A549 (cell line): ENCODE data around the gene NKAIN2. TPM values are rescaled to one million over a fixed set of nuclear protein-coding genes. Genes with fewer than 3 reads are reported as not detected.

Experiments
- ATAC-seq, 2 experiments: fragments of 200-7000 bp in 1 of 2; fragments of >200 bp in 1 of 2; cut with Nextera tagmentation in 1 of 2; cut with Tn5 transposase in 1 of 2; 3 replicates each; pipeline versions ENCODE4 v1.8.0 to v1.9.1; 2018 to 2020; ENCODE audit warnings: mild to moderate bottlenecking in 1 of 2, moderate library complexity in 1 of 2
- CTCF ChIA-PET: fragments of 300-600 bp; sonication (Branson Sonifier 250); formaldehyde crosslinking; extraction: SDS; loops from one replicate; lab custom pipeline; 2021; ENCODE audit warnings: antibody characterized with exemption, inconsistent platforms; lab: Yijun Ruan, JAX
- POLR2A ChIA-PET: fragments of 350-600 bp; formaldehyde crosslinking; extraction: SDS; loops from one replicate; lab custom pipeline; 2021; ENCODE audit warnings: antibody characterized with exemption, inconsistent platforms; lab: Yijun Ruan, JAX
- DNase-seq, 2 experiments: peaks; one replicate each; pipeline versions ENCODE4 v3.0.0 to v3.0.0-alpha.2; 2011 to 2016; ENCODE audit warnings: low read depth in 1 of 2, low spot score in 1 of 2
- FAIRE-seq: peaks from 2 replicates; lab custom pipeline; 2011; peaks lifted over from hg19 to GRCh38; lab: Jason Lieb, UNC
- H3K27ac ChIP-seq, 2 experiments: fragments of >200 bp; sonication (Bioruptor Twin); formaldehyde crosslinking; 3 replicates each; pipeline ENCODE4 v1.5.1; 2016 to 2017
- H3K4me1 ChIP-seq: fragments of >200 bp; sonication (Bioruptor Twin); formaldehyde crosslinking; 3 replicates; pipeline ENCODE4 v1.6.1; 2016
- H3K4me2 ChIP-seq: fragments of >200 bp; sonication (Bioruptor Twin); formaldehyde crosslinking; 3 replicates; pipeline ENCODE4 v1.6.1; 2016
- H3K4me3 ChIP-seq: fragments of >200 bp; sonication (Bioruptor Twin); formaldehyde crosslinking; 3 replicates; pipeline ENCODE4 v1.5.1; 2016
- H3K9me3 ChIP-seq: fragments of >200 bp; sonication (Bioruptor Twin); formaldehyde crosslinking; 3 replicates; pipeline ENCODE4 v1.6.1; 2016
- BCL3 ChIP-seq: fragments of >200 bp; sonication (Bioruptor Twin); formaldehyde crosslinking; IDR thresholded peaks from 3 replicates; pipeline ENCODE4 v1.6.1; 2016
- BHLHE40 ChIP-seq: IDR thresholded peaks from 2 replicates; pipeline ENCODE4 v1.6.1; 2012; ENCODE audit warnings: low read depth, low read length, inconsistent platforms
- CBX2 ChIP-seq: fragments of 200-600 bp; sonication (generic); IDR thresholded peaks from 2 replicates; pipeline ENCODE4 v1.6.1; 2016; ENCODE audit warnings: low read depth, mild to moderate bottlenecking, borderline replicate concordance
- CBX8 ChIP-seq: fragments of 200-600 bp; sonication (generic); IDR thresholded peaks from 2 replicates; pipeline ENCODE4 v1.6.1; 2016
- CTCF ChIP-seq: fragments of >200 bp; sonication (Bioruptor Twin); formaldehyde crosslinking; IDR thresholded peaks from 3 replicates; pipeline ENCODE4 v1.5.1; 2016
- ESRRA ChIP-seq: fragments of 150-350 bp; IDR thresholded peaks from 2 replicates; pipeline ENCODE4 v1.6.1; 2014; ENCODE audit warnings: mild to moderate bottlenecking, low read length, borderline replicate concordance
- FOXS1 ChIP-seq: fragments of 250-450 bp; sonication (Bioruptor Pico); IDR thresholded peaks from 2 replicates; pipeline ENCODE4 v1.5.0; 2020; ENCODE audit warnings: mild to moderate bottlenecking, moderate library complexity
- HDAC2 ChIP-seq: fragments of 200-600 bp; sonication (generic); IDR thresholded peaks from 2 replicates; pipeline ENCODE4 v1.6.1; 2016
- HEYL ChIP-seq: fragments of 250-450 bp; sonication (Bioruptor Pico); IDR thresholded peaks from 2 replicates; pipeline ENCODE4 v1.8.0; 2021; ENCODE audit warnings: mild to moderate bottlenecking, moderate library complexity
- HMGXB4 ChIP-seq: fragments of 250-450 bp; sonication (Bioruptor Pico); IDR thresholded peaks from 2 replicates; pipeline ENCODE4 v1.5.0; 2021; ENCODE audit warnings: mild to moderate bottlenecking, moderate library complexity, borderline replicate concordance
- JUN ChIP-seq, 2 experiments: fragments of >200 bp; sonication (Bioruptor Twin); formaldehyde crosslinking; IDR thresholded peaks; 2 replicates in 1 of 2; 3 replicates in 1 of 2; pipeline ENCODE4 v1.6.1; 2016 to 2017
- KDM1A ChIP-seq: fragments of 200-600 bp; sonication (generic); IDR thresholded peaks from 2 replicates; pipeline ENCODE4 v1.6.1; 2016; ENCODE audit warnings: low read depth, mild to moderate bottlenecking
- MAFK ChIP-seq: fragments of 450-650 bp; IDR thresholded peaks from 2 replicates; pipeline ENCODE4 v1.6.1; 2014; ENCODE audit not compliant: partially characterized antibody
- NR3C1 ChIP-seq: fragments of >200 bp; sonication (Bioruptor Twin); formaldehyde crosslinking; IDR thresholded peaks from 3 replicates; pipeline ENCODE4 v1.6.1; 2017
- PBX3 ChIP-seq: IDR thresholded peaks from 2 replicates; pipeline ENCODE4 v1.6.1; 2012
- POLR2AphosphoS2 ChIP-seq: conservative IDR thresholded peaks from 2 replicates; pipeline ENCODE4 v1.6.1; 2012; ENCODE audit warnings: low read length, improper control_type of control experiment, inconsistent platforms
- RFX5 ChIP-seq: fragments of 450-650 bp; IDR thresholded peaks from 2 replicates; pipeline ENCODE4 v1.7.1; 2014; ENCODE audit warnings: antibody characterized with exemption, mild to moderate bottlenecking, moderate library complexity
- SMC3 ChIP-seq: fragments of >200 bp; sonication (Bioruptor Twin); formaldehyde crosslinking; IDR thresholded peaks from 3 replicates; pipeline ENCODE4 v1.6.1; 2018; ENCODE audit warnings: inconsistent platforms
- SREBF2 ChIP-seq: fragments of 450-650 bp; IDR thresholded peaks from 2 replicates; pipeline ENCODE4 v1.6.1; 2014; ENCODE audit warnings: mild to moderate bottlenecking, moderate library complexity
- USF2 ChIP-seq: fragments of 450-650 bp; IDR thresholded peaks from 2 replicates; pipeline ENCODE4 v1.6.1; 2014; ENCODE audit warnings: antibody characterized with exemption
- ZC3H11A ChIP-seq: fragments of 450-650 bp; IDR thresholded peaks from 2 replicates; pipeline ENCODE4 v1.6.1; 2014; ENCODE audit warnings: antibody characterized with exemption, mild to moderate bottlenecking
- ZFP36 ChIP-seq: fragments of 450-650 bp; IDR thresholded peaks from 2 replicates; pipeline ENCODE4 v1.6.1; 2014; ENCODE audit warnings: borderline replicate concordance; ENCODE audit not compliant: partially characterized antibody
- ZSCAN20 ChIP-seq: fragments of 250-450 bp; sonication (Bioruptor Pico); IDR thresholded peaks from 2 replicates; pipeline ENCODE4 v1.8.0; 2022; ENCODE audit warnings: mild to moderate bottlenecking, moderate library complexity
- WGBS: methylation state at CpG from one replicate; pipeline ENCODE4 v1.1.6; 2017; ENCODE audit errors: missing lambda C conversion rate; 5-methylcytosine and 5-hydroxymethylcytosine counted together
- polyA plus RNA-seq, 4 experiments: library from polyadenylated mRNA; depleted of rRNA in 3 of 4; stranded (reverse); fragments of >200 nt; fragmentation: RNase III in 1 of 4; extraction: RNeasy Plus Mini Kit Qiagen cat#74134 plus additional on column Dnase treatment in 1 of 4; gene quantifications; 2 replicates in 3 of 4; 3 replicates in 1 of 4; pipeline ENCODE4 v1.2.3, GENCODE V29; 2011 to 2017
- TF ChIP-seq, protein P1 (sequence below): fragments of 150-350 bp; IDR thresholded peaks from 2 replicates; pipeline ENCODE4 v1.6.1; 2014; ENCODE audit warnings: low read depth, mild to moderate bottlenecking, low read length
- TF ChIP-seq, protein P2 (sequence below): IDR thresholded peaks from 2 replicates; pipeline ENCODE4 v1.6.1; 2012; ENCODE audit warnings: low read depth, borderline replicate concordance

NKAIN2 gene
- polyA plus RNA-seq, 2 of the 4 experiments (the other 2 are of a cell fraction): not detected

GRCh38 chr6:124475176-124475575, 671.5 kb downstream of the NKAIN2 start:
- Histone ChIP-seq H3K4me1 (no peaks in the 10 kb centered on the region), H3K4me2 (no peak overlapping the region), H3K27ac (no peak overlapping the region), H3K9me3 (no peaks in the 10 kb centered on the region), H3K4me3 (no peak overlapping the region)
- POLR2A ChIA-PET: no interaction called here
- FAIRE-seq (no peak), ATAC-seq (no peak), DNase-seq (no peak)
- CTCF ChIA-PET: no interaction called here
- TF ChIP-seq, protein P1, sequence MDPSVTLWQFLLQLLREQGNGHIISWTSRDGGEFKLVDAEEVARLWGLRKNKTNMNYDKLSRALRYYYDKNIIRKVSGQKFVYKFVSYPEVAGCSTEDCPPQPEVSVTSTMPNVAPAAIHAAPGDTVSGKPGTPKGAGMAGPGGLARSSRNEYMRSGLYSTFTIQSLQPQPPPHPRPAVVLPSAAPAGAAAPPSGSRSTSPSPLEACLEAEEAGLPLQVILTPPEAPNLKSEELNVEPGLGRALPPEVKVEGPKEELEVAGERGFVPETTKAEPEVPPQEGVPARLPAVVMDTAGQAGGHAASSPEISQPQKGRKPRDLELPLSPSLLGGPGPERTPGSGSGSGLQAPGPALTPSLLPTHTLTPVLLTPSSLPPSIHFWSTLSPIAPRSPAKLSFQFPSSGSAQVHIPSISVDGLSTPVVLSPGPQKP: no peak
- no peak for TF ChIP-seq PBX3
- TF ChIP-seq USF2: no peak
- no peak for TF ChIP-seq MAFK
- no peak for TF ChIP-seq RFX5
- TF ChIP-seq NR3C1: no peak
- no peak for TF ChIP-seq JUN (IDR thresholded peaks at IDR 0.05)
- TF ChIP-seq ZFP36: no peak
- TF ChIP-seq SMC3: no peak
- TF ChIP-seq ZSCAN20 (CRISPR knock-in tag): no peak
- no peak for TF ChIP-seq HEYL (CRISPR knock-in tag)
- no peak for TF ChIP-seq BHLHE40
- TF ChIP-seq BCL3: no peak
- WGBS: 0% methylated on average over 1 of the region's 1 CpG

GRCh38 chr6:124478906-124479305, 675.2 kb downstream of the NKAIN2 start:
- H3K4me1 ChIP-seq: no peaks in the 10 kb centered on the region
- ChIA-PET POLR2A (no interaction called here), CTCF (no interaction called here)
- no peak overlapping the region for H3K4me2 ChIP-seq
- no peak for TF ChIP-seq HDAC2
- TF ChIP-seq KDM1A: no peak
- TF ChIP-seq, protein P2, sequence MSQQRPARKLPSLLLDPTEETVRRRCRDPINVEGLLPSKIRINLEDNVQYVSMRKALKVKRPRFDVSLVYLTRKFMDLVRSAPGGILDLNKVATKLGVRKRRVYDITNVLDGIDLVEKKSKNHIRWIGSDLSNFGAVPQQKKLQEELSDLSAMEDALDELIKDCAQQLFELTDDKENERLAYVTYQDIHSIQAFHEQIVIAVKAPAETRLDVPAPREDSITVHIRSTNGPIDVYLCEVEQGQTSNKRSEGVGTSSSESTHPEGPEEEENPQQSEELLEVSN: no peak
- TF ChIP-seq CTCF: no peak
- no peak for TF ChIP-seq SMC3
- no peak overlapping the region for H3K4me3 ChIP-seq
- no peak for DNase-seq
- no peak for FAIRE-seq
- no peak for ATAC-seq
- 0% methylated on average over 2 of the region's 2 CpGs for WGBS
- no peak overlapping the region for H3K27ac ChIP-seq
- no peaks in the 10 kb centered on the region for H3K9me3 ChIP-seq

DNA sequence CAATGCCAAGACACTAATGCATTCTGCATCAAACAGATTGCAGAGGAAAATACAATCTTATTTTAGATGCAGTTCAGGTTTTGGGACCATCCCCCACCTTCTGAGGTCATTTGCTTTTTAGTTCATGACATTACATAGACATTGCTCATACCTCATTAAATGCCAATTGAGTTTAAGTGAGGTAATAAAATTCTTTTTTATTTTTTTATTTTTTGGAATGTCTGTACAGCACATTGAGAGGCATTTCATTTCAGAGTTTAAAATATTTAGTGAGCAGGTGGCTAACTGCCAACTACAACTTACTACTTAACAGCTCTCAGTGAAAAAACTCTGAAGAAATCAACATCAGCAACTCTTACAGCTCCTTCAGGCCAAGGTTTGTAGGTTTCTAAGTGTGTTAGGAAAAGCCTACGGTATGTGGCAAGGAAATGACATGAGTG, 676.3 kb downstream of the NKAIN2 start:
- TF ChIP-seq CBX2: no peak
- no peak for TF ChIP-seq ESRRA
- no peak for TF ChIP-seq SREBF2
- TF ChIP-seq HMGXB4 (CRISPR knock-in tag): no peak
- TF ChIP-seq CBX8: no peak
- TF ChIP-seq POLR2AphosphoS2: no peak
- TF ChIP-seq ZFP36: no peak
- TF ChIP-seq FOXS1 (CRISPR knock-in tag): no peak
- no peak for TF ChIP-seq ZC3H11A
- DNase-seq (no peak), FAIRE-seq (no peak), ATAC-seq (no peak)
- Histone ChIP-seq H3K4me3 (no peak overlapping the region), H3K4me1 (no peaks in the 10 kb centered on the region), H3K27ac (no peak overlapping the region), H3K9me3 (no peaks in the 10 kb centered on the region), H3K4me2 (no peak overlapping the region)
- POLR2A ChIA-PET: no interaction called here
- CTCF ChIA-PET: no interaction called here
- 4% methylated on average over 1 of the region's 1 CpG for WGBS
